ENCODE data around the gene CCR2.

Gene CCR2

GRCh38 chr3:46369151-46369550, 15.2 kb downstream of the CCR2 start:
- no peak overlapping the region for H3K4me3 ChIP-seq (replicated peaks in 1 of 2; ENCODE audit: low read depth in 2 of 2, low read length in 2 of 2)
- no peak for TF ChIP-seq CTCF (IDR thresholded peaks at IDR 0.05; ENCODE audit: low read depth, low read length)

GRCh38 chr3:46369675-46370132, 15.8 kb downstream of the CCR2 start:
- H3K4me3 ChIP-seq (replicated peaks in 1 of 2; ENCODE audit: low read depth in 2 of 2, low read length in 2 of 2): no peak overlapping the region
- TF ChIP-seq CTCF (IDR thresholded peaks at IDR 0.05; ENCODE audit: low read depth, low read length): no peak
- DNase-seq (ENCODE audit: low read depth in 2 of 2): no peak

More at GRCh38 chr3:46369151-46369550, 15.2 kb downstream of the CCR2 start:
- DNase-seq (ENCODE audit: low read depth in 2 of 2): no peak

GRCh38 chr3:46370839-46371518, 17.1 kb downstream of the CCR2 start, which contains the start of gene CCR5:
Gene CCR5, plus strand, starts transcription at chr3:46370946. Its CDS starts 1,957 bp downstream, at chr3:46372903.
- DNase-seq (ENCODE audit: low read depth in 2 of 2): no peak
- H3K4me3 ChIP-seq (replicated peaks in 1 of 2; ENCODE audit: low read depth in 2 of 2, low read length in 2 of 2): no peak within 1 kb of the TSS
- no peak for TF ChIP-seq CTCF (IDR thresholded peaks at IDR 0.05; ENCODE audit: low read depth, low read length)

GRCh38 chr3:46371519-46372340, 17.8 kb downstream of the CCR2 start:
- H3K4me3 ChIP-seq (replicated peaks in 1 of 2; ENCODE audit: low read depth in 2 of 2, low read length in 2 of 2): no peak overlapping the region
- no peak for DNase-seq (ENCODE audit: low read depth in 2 of 2)
- TF ChIP-seq CTCF (IDR thresholded peaks at IDR 0.05; ENCODE audit: low read depth, low read length): no peak

- TF ChIP-seq CTCF (IDR thresholded peaks at IDR 0.05; ENCODE audit: low read depth, low read length): peak; percentile 74
- peak; percentile 31 to 56 for DNase-seq (ENCODE audit: low read depth in 2 of 2)
- H3K4me3 ChIP-seq (replicated peaks in 1 of 2; ENCODE audit: low read depth in 2 of 2, low read length in 2 of 2): no peak overlapping the region
Observed at GRCh38 chr3:46372492-46373359, 18.8 kb downstream of the CCR2 start.

GRCh38 chr3:46374755-46375154, 20.8 kb downstream of the CCR2 start:
- no peak for DNase-seq (ENCODE audit: low read depth in 2 of 2)
- TF ChIP-seq CTCF (IDR thresholded peaks at IDR 0.05; ENCODE audit: low read depth, low read length): no peak
- H3K4me3 ChIP-seq (replicated peaks in 1 of 2; ENCODE audit: low read depth in 2 of 2, low read length in 2 of 2): no peak overlapping the region

Data from cardiac fibroblast (primary cell).